ENCODE data around the gene GPR162.

GRCh38 chr12:6818222-6818621, 3.4 kb upstream of the GPR162 start:
- TF ChIP-seq ZNF384 (IDR thresholded peaks at IDR 0.05) (no peak), NFRKB (IDR thresholded peaks at IDR 0.05) (no peak), SP1 (IDR thresholded peaks at IDR 0.05) (no peak), BHLHE40 (IDR thresholded peaks at IDR 0.05; ENCODE audit: borderline replicate concordance) (no peak), LEF1 (IDR thresholded peaks at IDR 0.05; ENCODE audit: borderline replicate concordance) (no peak), FOXK2 (IDR thresholded peaks at IDR 0.05) (no peak), ELF4 (IDR thresholded peaks at IDR 0.05) (no peak)
